ENCODE measurements around the gene CYP3A5. TPM values are rescaled to one million over a fixed set of nuclear protein-coding genes. Genes with fewer than 3 reads are reported as not detected.

CYP3A5 gene
- total and polyA plus RNA-seq, 9 of the 15 experiments (the other 6 are each of a cell fraction or from before 2014, with no cell fraction given), result 0.73 to 2.8 (median 1.5) TPM

DNA sequence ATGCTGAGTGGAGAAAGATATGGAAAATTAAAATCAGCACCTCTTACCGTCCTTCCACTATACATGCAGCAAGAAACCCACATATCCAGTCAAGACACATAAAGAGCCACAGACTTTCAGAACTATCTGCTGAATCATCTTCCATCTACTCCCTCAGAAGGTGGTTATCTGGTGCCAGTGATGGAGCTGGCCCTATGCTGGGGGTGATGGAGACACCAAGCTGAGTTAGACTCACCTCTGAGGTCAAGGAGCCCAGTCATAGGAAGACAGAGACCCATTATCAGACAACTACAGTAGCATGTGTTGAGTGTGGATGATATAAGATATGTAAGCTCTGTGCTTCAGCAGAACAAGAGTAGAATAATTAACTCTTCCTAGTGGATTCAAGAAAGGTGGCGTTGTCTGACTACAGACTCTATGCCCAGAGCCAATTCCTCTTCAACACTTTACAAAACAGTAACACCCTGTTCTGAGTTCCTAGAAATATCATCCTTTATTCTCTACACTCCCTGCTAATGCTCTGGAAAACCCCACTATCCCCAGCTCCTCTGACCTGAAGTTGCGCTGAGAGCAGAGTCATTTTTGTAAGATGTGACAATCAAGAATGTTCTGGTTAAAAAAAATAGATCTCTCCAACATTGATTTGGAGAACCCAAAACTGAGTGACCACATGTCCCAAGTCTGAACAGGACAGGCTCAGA, 14.3 kb downstream of the CYP3A5 start (continued):
- TF ChIP-seq, protein P1, sequence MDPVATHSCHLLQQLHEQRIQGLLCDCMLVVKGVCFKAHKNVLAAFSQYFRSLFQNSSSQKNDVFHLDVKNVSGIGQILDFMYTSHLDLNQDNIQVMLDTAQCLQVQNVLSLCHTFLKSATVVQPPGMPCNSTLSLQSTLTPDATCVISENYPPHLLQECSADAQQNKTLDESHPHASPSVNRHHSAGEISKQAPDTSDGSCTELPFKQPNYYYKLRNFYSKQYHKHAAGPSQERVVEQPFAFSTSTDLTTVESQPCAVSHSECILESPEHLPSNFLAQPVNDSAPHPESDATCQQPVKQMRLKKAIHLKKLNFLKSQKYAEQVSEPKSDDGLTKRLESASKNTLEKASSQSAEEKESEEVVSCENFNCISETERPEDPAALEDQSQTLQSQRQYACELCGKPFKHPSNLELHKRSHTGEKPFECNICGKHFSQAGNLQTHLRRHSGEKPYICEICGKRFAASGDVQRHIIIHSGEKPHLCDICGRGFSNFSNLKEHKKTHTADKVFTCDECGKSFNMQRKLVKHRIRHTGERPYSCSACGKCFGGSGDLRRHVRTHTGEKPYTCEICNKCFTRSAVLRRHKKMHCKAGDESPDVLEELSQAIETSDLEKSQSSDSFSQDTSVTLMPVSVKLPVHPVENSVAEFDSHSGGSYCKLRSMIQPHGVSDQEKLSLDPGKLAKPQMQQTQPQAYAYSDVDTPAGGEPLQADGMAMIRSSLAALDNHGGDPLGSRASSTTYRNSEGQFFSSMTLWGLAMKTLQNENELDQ (CRISPR knock-in tag; IDR thresholded peaks at IDR 0.05; ENCODE audit: borderline replicate concordance), result no peak
- TF ChIP-seq, protein P2, sequence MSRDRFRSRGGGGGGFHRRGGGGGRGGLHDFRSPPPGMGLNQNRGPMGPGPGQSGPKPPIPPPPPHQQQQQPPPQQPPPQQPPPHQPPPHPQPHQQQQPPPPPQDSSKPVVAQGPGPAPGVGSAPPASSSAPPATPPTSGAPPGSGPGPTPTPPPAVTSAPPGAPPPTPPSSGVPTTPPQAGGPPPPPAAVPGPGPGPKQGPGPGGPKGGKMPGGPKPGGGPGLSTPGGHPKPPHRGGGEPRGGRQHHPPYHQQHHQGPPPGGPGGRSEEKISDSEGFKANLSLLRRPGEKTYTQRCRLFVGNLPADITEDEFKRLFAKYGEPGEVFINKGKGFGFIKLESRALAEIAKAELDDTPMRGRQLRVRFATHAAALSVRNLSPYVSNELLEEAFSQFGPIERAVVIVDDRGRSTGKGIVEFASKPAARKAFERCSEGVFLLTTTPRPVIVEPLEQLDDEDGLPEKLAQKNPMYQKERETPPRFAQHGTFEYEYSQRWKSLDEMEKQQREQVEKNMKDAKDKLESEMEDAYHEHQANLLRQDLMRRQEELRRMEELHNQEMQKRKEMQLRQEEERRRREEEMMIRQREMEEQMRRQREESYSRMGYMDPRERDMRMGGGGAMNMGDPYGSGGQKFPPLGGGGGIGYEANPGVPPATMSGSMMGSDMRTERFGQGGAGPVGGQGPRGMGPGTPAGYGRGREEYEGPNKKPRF (IDR thresholded peaks at IDR 0.05; ENCODE audit: low read depth, low read length), result no peak
- TF ChIP-seq SRSF7 (optimal IDR thresholded peaks at IDR 0.05; ENCODE audit: low read depth, low read length) (no peak), DPF2 (IDR thresholded peaks at IDR 0.05) (peak; percentile 99), KDM5B (IDR thresholded peaks at IDR 0.05; ENCODE audit: insufficient replicate concordance, low read depth, low read length) (no peak), HDAC2 (IDR thresholded peaks at IDR 0.05) (peak; percentile 99), CHCHD3 (CRISPR knock-in tag; IDR thresholded peaks at IDR 0.05) (no peak), TARDBP (IDR thresholded peaks at IDR 0.05) (peak; percentile 35; the same call in 1 of the 2 replicates), ZKSCAN8 (CRISPR knock-in tag; IDR thresholded peaks at IDR 0.05) (peak; percentile 51; the same call in 1 of the 2 replicates), ZNF140 (CRISPR knock-in tag; IDR thresholded peaks at IDR 0.05) (no peak), MTA3 (IDR thresholded peaks at IDR 0.05; ENCODE audit: borderline replicate concordance) (peak; percentile 96), FOXP1 (CRISPR knock-in tag; IDR thresholded peaks at IDR 0.05) (peak; percentile 42; the same call in 1 of the 2 replicates), CC2D1A (IDR thresholded peaks at IDR 0.05) (peak; percentile 98), U2AF2 (optimal IDR thresholded peaks at IDR 0.05; ENCODE audit: low read depth, low read length) (no peak)
- TF ChIP-seq, protein P3, sequence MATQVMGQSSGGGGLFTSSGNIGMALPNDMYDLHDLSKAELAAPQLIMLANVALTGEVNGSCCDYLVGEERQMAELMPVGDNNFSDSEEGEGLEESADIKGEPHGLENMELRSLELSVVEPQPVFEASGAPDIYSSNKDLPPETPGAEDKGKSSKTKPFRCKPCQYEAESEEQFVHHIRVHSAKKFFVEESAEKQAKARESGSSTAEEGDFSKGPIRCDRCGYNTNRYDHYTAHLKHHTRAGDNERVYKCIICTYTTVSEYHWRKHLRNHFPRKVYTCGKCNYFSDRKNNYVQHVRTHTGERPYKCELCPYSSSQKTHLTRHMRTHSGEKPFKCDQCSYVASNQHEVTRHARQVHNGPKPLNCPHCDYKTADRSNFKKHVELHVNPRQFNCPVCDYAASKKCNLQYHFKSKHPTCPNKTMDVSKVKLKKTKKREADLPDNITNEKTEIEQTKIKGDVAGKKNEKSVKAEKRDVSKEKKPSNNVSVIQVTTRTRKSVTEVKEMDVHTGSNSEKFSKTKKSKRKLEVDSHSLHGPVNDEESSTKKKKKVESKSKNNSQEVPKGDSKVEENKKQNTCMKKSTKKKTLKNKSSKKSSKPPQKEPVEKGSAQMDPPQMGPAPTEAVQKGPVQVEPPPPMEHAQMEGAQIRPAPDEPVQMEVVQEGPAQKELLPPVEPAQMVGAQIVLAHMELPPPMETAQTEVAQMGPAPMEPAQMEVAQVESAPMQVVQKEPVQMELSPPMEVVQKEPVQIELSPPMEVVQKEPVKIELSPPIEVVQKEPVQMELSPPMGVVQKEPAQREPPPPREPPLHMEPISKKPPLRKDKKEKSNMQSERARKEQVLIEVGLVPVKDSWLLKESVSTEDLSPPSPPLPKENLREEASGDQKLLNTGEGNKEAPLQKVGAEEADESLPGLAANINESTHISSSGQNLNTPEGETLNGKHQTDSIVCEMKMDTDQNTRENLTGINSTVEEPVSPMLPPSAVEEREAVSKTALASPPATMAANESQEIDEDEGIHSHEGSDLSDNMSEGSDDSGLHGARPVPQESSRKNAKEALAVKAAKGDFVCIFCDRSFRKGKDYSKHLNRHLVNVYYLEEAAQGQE (IDR thresholded peaks at IDR 0.05; ENCODE audit: borderline replicate concordance), result peak; percentile 61
- TF ChIP-seq, protein P3 (CRISPR knock-in tag; IDR thresholded peaks at IDR 0.05; ENCODE audit: low read depth), result no peak

Data from K562 (cell line).